Raji (cell line): ENCODE measurements around the gene PGK2.

Experiments
- POLR2A ChIP-seq: IDR thresholded peaks from 2 replicates; pipeline ENCODE4 v1.6.1; 2011; ENCODE audit warnings: low read depth, low read length, control low read depth; ENCODE audit not compliant: insufficient read depth

Gene PGK2

GRCh38 chr6:49787176-49787575, at the start of gene PGK2:
Gene PGK2 (minus strand): TSS chr6:49787285. CDS start chr6:49787187, 98 bp downstream.
- no peak for TF ChIP-seq POLR2A

DNA sequence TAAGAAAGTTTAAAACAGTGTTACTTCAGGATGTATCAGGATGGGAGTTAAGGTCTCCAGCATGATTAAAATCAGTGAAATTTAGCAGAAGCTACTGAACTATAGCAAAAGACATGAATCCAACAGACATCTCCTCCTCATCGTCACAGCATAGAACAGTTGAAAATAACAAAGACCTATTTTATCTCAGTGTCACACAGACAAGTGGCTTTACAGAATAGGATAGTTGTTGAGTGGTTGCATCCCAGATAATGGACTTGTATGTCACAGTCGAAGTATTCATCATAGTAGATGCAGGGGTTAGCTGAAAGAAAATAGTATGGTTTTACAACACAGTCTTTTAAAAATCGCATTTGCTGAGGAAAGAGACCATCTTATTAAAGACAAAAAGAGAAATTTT, 48.1 kb upstream of the PGK2 start:
- TF ChIP-seq POLR2A: no peak

- no peak for TF ChIP-seq POLR2A
Observed at GRCh38 chr6:49833386-49833785, 46.3 kb upstream of the PGK2 start.

DNA sequence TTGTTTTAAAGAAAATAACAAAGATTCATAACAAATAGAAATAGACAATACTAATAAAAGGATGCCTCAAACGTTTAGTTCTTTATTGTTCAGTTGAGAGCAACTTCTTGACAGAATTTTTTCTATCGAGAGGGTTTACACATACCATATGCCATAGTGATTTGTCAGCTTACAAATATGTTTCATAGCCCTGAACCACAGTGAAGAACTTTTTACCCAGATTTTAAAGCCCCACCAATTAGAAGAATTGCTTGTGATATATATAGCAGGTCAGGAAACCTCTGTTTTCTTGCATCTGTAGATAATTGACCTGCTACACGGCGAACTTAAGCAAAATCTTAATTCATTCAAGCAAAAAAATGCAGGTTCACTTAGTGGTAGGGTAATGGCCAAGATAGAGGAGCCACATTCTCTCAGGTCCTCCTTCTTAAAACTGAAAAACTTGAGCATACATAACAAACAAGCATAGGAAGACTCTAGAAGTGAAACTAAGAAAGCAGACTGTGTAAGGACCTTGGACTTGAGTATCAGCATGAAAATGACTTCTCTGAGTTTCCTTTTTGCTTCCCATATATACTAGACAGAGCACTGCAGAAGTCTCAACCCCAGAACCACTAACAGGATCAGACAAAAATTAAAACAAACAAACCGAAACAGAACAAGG, 39.8 kb upstream of the PGK2 start:
- no peak for TF ChIP-seq POLR2A

- TF ChIP-seq POLR2A: no peak
Observed at GRCh38 chr6:49815166-49815565, 28.1 kb upstream of the PGK2 start.

DNA sequence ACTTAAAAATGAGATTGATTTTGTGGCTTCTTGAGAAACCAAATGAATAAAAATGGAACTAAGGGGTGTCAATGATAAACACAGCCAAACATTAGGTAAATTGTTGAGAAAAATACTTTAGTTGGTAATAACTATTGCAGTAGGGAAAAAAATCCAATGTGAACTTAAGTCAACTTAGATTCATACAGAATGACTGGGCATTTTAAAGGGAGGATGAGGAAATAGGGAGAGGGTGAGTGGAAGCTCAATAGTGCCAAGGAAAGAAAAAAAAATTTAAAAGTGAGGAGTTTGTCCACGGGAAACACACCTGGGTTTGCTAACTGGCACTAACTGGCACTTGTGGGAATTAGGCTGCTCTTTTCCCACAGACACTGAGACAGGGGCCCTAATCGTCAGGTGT, 26.2 kb upstream of the PGK2 start:
- no peak for TF ChIP-seq POLR2A

- no peak for TF ChIP-seq POLR2A
Observed at GRCh38 chr6:49806145-49806544, 19.1 kb upstream of the PGK2 start.

DNA sequence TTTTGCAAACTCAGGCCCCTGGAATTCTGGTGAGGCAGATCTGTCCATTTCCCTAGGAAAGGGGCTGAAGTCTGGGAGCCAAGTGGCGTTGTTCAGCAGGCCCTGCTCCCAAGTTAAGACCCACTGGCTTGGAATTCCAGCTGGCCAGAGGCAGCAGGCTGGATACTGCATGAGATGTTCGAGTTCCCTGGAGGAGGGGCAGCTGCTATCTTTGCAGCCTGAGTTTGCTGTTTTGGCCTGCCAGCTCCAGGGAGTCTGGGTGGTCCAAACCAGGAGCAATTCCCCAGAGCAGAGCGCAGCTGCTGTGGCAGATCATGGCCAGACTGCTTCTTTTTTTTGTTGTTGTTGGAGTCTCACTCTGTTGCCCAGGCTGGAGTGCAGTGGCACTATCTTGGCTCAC, 18.2 kb upstream of the PGK2 start:
- no peak for TF ChIP-seq POLR2A

GRCh38 chr6:49801525-49801924, 14.4 kb upstream of the PGK2 start:
- TF ChIP-seq POLR2A: no peak

DNA sequence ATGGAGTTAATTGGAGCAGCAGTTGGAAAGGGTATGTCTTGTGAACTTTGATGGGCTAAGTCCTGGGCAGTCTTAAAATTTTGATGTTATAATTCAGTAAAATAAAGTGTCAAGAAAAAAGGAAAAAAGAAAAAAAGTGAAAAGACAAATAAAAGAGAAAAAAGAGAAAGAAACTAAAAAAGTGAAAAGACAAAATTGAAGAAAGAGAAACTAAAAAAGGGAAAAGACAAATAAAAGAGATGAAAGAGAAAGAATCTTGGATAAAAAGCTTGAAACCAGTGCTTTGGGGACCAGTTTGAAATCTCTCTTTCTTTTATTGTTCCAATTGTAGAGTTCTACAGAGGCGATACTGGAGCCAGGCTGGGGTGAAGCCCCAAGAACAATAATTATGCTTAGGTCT, 12.0 kb upstream of the PGK2 start:
- no peak for TF ChIP-seq POLR2A

DNA sequence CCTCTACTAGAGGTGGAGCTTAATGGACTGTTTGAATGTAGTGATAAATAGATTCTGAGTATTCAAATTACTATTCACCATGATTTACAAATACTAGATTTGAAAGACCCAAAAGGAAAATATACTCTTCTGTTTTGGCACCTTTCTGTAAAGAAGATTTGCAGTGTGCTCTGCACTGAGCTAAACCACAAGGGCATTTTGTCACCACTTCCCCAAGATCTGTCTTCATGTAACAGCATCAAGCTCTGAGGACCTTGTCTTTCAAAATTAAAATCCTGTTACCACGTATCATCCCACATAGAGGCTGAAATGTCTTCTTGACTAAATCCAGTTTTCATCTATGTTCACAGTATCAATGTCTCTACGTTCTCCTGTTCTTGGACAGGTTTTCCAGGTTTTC, 3.3 kb upstream of the PGK2 start:
- no peak for TF ChIP-seq POLR2A

DNA sequence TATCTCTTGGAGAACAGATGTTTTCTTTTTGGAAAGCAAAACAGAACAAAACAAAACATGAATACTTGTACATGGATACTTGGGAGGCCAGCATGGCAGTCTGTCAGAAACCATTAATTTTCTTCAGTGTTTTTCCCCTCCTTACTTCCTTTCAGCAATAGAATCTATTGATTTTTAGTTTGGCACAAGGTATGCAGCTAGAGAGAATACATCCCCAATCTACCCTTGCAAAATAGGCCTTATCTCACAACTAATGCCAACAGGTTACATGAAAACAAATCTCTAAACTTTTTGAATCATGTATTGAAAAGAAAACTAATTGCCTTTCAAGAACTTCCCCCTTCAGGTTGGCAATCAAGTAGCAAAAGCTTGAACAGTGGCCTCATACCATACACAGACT, 2.8 kb downstream of the PGK2 start:
- TF ChIP-seq POLR2A: no peak

GRCh38 chr6:49782725-49783124, 4.4 kb downstream of the PGK2 start:
- TF ChIP-seq POLR2A: no peak

- TF ChIP-seq POLR2A: no peak
Observed at GRCh38 chr6:49782293-49782692, 4.8 kb downstream of the PGK2 start.

DNA sequence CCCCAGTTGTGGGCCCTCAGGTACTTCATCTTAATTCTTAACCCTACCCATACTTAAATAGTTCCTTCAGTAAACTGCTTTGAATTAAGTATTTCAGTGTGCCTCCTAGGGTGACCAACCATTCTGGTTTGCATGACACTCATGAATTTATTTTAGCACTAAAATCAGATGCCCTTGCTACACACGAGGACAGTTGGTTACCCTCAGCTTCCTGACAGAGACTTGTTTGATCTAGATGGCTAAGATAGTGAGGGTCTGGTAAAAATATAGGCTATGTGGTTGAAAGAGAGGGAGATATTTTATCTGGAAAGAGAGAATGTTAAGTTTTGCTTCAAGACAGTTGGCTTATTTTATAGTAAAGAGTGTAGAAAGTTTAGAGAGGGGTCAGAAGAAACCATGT, 10.6 kb downstream of the PGK2 start:
- TF ChIP-seq POLR2A: no peak

DNA sequence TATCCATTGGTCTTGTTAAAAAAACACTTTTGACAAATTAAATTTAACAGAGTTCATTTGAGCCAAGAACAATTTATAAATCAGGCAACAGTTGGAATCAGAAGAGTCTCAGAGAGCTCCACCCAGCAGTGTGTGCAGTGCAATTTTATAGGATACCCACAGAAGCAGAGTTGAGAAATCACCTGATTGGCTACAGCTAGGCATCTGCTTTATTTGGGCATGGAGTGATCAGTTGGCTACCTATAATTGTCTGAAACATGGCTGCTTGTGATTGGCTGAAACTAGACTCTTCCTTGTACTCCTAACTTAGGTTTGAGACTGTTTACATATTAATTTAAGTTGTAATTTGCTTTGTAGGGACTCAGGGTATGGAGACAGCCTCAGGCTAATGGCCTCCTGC, 12.0 kb downstream of the PGK2 start:
- TF ChIP-seq POLR2A: no peak

DNA sequence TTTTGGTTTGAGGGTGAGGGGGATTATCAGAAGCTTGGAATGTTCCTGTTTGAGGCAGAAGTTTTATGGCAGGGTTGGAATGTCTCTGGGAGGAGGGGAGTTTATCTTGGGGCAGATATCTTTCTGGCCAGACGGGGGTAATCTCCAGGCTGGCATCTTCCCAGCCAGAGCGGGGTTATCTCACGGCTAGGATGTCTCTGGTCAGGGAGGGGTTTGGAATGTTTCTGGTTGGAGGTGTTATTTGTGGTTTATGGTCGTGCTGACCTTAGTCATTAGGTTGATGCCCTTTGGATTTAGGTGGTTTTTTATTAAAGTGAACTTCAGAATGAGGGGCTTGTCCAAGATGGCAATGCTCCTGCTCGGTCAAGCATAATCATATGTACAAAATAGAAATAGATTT, 14.8 kb downstream of the PGK2 start:
- TF ChIP-seq POLR2A: no peak
